ENCODE data around the gene ATXN1.
A peak's percentile ranks its signal among the peaks of the same experiment; 100 is the strongest.

The ATXN1 gene

DNA sequence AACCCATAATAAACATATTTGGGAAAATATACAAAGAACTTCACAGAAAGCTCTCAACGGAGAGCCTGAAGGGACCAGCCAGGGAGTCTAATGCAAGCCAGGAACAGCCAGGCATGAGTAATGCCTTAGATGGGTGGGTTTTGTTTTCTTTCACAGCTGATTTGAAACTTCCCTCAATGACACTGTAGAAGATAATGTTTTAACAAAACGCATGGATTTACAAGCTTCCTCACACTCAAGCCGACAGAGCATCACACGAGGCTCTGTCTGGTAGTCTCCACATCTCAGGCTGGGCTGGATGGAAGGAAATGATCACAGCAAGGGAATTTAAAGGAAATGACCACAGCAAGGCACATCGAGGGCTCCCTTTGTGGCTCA, 409.0 kb downstream of the ATXN1 start:
- peaks cover 7% of the 10 kb centered on the region for H3K4me1 Mint-ChIP-seq
- H3K27me3 Mint-ChIP-seq = no peaks in the 10 kb centered on the region
- no peak overlapping the region for H3K4me3 Mint-ChIP-seq
- no peak for DNase-seq
- no peak for ATAC-seq
- H3K9me3 Mint-ChIP-seq = no peaks in the 10 kb centered on the region
- H3K27ac Mint-ChIP-seq = no peak overlapping the region
- H3K36me3 Mint-ChIP-seq (ENCODE audit: low read depth) = no peaks in the 10 kb centered on the region

GRCh38 chr6:16349544-16349943, 411.7 kb downstream of the ATXN1 start:
- H3K36me3 Mint-ChIP-seq (ENCODE audit: low read depth) = no peaks in the 10 kb centered on the region
- H3K27me3 Mint-ChIP-seq = no peaks in the 10 kb centered on the region
- no peak overlapping the region for H3K27ac Mint-ChIP-seq
- no peaks in the 10 kb centered on the region for H3K4me1 Mint-ChIP-seq
- no peak for ATAC-seq
- DNase-seq = no peak
- no peak overlapping the region for H3K4me3 Mint-ChIP-seq
- H3K9me3 Mint-ChIP-seq = no peaks in the 10 kb centered on the region

DNA sequence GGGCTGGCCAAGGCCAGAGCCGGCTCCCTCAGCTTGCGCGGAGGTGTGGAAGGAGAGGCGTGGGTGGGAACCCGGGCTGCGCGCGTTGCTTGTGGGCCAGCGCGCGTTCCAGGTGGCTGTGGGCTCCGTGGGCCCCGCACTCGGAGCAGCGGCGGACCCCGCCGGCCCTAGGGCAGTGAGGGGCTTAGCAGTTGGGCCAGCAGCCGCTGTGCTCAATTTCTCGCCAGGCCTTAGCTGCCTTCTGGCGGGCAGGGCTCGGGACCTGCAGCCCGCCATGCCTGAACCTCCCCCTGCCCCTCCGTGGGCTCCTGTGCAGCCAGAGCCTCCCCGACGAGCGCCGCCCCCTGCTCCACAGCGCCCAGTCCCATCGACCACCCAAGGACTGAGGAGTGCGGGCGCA, 414.4 kb downstream of the ATXN1 start:
- no peak for DNase-seq
- no peak overlapping the region for H3K4me3 Mint-ChIP-seq
- H3K36me3 Mint-ChIP-seq (ENCODE audit: low read depth) = peaks cover 3% of the 10 kb centered on the region
- H3K27me3 Mint-ChIP-seq = no peaks in the 10 kb centered on the region
- H3K27ac Mint-ChIP-seq = no peak overlapping the region
- H3K9me3 Mint-ChIP-seq = peaks cover 4% of the 10 kb centered on the region
- peaks cover 7% of the 10 kb centered on the region for H3K4me1 Mint-ChIP-seq
- ATAC-seq = no peak

DNA sequence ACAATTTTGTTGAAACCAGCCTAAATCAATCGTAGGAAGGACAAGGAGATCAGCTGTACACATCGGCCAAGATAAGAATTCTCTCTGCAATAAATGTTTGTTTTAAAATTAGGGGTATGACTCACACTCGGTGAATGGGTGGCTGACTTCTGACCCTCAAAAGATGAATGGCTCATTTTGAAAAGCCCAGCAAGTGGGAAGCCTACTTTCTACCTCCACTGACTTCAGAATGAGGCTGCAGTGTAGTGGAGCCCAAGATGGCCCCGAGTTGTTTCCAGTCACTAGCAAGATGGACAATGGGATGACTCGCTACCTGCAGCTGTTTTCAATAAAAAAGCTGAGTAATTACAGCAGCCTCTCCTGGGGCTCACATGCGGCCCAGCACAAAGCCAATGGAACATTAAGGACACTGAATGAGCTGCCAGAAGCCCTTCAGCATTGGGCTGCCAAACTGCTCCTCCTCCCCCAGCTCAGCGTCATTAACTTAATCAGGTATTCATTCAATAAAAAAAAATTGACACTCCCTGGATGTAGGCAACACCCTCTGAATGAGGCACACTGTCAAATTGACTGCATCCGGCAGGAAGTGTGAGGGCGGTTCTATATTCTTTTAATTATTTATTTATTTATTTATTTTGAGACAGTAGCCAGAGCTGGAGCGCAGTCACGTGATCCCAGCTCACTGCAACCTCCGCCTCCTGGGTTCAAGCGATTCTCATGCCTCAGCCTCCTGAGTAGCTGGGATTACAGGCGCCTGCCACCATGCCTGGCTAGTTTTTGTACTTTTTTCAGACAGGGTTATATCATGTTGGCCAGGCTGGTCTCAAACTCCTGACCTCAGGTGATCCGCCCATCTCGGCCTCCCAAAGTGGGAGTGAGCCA, 415.6 kb downstream of the ATXN1 start:
- peaks cover 4% of the 10 kb centered on the region for H3K9me3 Mint-ChIP-seq
- no peak overlapping the region for H3K27ac Mint-ChIP-seq
- ATAC-seq = no peak
- DNase-seq = no peak
- no peak overlapping the region for H3K4me3 Mint-ChIP-seq
- peaks cover 3% of the 10 kb centered on the region for H3K36me3 Mint-ChIP-seq (ENCODE audit: low read depth)
- H3K27me3 Mint-ChIP-seq = no peaks in the 10 kb centered on the region
- H3K4me1 Mint-ChIP-seq = peaks cover 7% of the 10 kb centered on the region

DNA sequence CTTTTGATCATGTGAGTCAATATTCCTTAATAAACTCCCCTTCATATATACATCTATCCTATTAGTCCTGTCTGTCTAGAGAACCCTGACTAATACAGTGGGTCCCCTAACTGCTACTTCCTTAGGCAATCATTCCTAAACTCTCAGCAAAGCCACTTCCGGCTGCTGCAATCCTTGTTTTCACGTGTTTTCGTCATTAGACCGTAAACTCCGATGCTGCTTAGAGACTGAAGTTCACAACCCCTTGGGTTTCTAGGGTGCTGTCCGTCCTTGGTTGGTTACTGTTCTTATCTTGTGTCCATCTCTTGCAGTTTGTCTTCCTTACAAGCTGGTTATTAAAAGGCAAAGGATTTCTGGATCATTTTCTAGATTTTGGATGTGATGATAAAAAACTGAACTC, 416.5 kb downstream of the ATXN1 start:
- no peak overlapping the region for H3K4me3 Mint-ChIP-seq
- H3K4me1 Mint-ChIP-seq = peaks cover 7% of the 10 kb centered on the region
- DNase-seq (no peak), ATAC-seq (no peak)
- H3K9me3 Mint-ChIP-seq = peaks cover 4% of the 10 kb centered on the region
- H3K27ac Mint-ChIP-seq = no peak overlapping the region
- peaks cover 3% of the 10 kb centered on the region for H3K36me3 Mint-ChIP-seq (ENCODE audit: low read depth)
- no peaks in the 10 kb centered on the region for H3K27me3 Mint-ChIP-seq

DNA sequence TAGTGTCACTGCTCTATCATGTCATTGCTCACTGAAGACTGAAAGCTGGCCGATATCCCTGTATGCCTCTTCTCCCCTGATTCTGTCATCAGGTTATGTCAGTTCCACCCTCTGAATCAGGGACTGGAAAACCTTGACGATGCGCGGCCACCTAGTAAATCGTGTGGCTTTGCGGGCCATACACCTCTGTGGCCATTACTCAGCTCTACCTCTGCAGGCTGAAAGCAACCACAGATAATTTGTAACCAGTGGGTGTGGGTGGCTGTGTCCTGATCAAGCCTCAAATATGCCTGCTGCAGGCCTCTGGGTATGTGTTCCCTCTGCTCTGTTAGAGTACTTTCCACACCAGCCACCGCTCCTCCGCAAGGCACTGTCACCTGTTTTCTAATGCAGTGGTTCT, 417.7 kb downstream of the ATXN1 start:
- ATAC-seq = peak; percentile 25

GRCh38 chr6:16339265-16339587, 422.0 kb downstream of the ATXN1 start:
- H3K4me3 Mint-ChIP-seq = no peak overlapping the region
- peaks cover 3% of the 10 kb centered on the region for H3K36me3 Mint-ChIP-seq (ENCODE audit: low read depth)
- DNase-seq = no peak
- H3K4me1 Mint-ChIP-seq = peaks cover 7% of the 10 kb centered on the region
- H3K9me3 Mint-ChIP-seq = peaks cover 4% of the 10 kb centered on the region
- H3K27ac Mint-ChIP-seq = peak overlapping the region; percentile 3
- H3K27me3 Mint-ChIP-seq = no peaks in the 10 kb centered on the region
- ATAC-seq = no peak

More for the DNA sequence above, 417.7 kb downstream of the ATXN1 start:
- Mint-ChIP-seq H3K9me3 (peaks cover 4% of the 10 kb centered on the region), H3K27ac (no peak overlapping the region), H3K4me3 (no peak overlapping the region), H3K36me3 (ENCODE audit: low read depth) (peaks cover 3% of the 10 kb centered on the region), H3K27me3 (no peaks in the 10 kb centered on the region), H3K4me1 (peaks cover 7% of the 10 kb centered on the region)
- no peak for DNase-seq

DNA sequence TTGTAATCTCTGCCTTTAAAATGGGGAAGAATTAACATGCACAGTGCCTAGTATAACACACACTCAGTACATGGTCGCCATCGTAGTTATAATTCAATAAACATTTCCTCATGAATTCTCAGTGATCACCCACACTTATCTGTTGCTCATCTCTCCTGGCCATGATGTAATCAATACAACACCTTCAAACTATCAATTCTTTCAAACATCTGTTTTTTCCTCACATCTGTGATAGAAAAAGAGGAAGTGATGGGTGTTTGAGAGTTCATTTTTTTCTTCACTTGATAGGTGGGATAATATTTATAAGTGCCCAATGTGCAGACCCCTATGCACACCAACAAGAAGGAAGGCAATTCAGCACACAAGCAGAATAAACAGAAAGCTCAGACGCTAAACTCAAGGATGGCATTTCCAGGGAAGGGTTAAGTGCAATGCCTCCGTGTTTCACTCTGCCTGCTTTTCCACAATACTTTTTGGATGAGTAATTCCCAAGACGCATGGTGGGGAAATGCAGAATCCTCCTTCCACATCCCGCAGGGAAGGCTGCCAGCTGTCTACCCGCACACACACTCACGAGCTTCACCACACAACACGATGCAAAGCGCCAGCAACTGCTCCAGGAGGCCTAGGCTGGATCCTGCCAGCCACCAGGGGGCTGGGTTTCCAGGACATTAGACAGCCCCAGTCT, 422.5 kb downstream of the ATXN1 start:
- Mint-ChIP-seq H3K9me3 (peaks cover 4% of the 10 kb centered on the region), H3K4me3 (no peak overlapping the region), H3K27ac (peak overlapping the region; percentile 3), H3K4me1 (peaks cover 7% of the 10 kb centered on the region), H3K27me3 (no peaks in the 10 kb centered on the region), H3K36me3 (ENCODE audit: low read depth) (peaks cover 3% of the 10 kb centered on the region)
- ATAC-seq (no peak), DNase-seq (no peak)

DNA sequence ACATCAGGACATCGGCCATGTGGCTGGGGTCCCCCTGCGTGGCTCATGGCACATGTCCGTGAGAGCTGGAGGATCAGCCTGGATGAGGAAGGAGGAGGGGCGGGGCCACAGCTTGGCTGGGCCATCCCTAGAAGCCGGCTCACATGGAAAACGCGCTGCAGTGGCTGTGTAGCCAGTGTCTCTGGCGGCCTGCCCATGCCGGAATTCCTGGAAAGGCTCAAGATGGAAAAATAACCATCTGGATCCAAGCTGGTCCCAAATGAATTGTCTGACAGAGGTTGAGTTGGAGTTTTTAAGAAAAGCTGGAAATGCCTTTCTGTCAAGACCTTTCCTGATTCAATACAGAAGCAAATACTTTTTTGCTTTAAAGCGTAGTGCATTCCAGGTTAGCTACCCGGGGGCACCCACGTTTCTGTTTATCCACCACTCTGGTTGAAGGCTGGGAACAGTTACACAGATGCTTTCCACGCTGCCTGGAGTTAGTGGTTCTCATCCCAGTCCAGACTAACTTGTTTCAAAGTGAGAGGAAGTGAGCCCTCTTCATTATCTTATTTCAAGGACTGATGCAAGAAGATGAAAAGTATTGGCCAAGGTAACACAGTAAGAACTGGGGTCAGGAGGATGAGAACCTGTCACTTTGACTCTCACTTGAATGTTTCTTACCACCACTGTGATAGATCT, 423.8 kb downstream of the ATXN1 start:
- Mint-ChIP-seq H3K9me3 (peaks cover under 1% of the 10 kb centered on the region), H3K36me3 (ENCODE audit: low read depth) (no peaks in the 10 kb centered on the region), H3K4me1 (peaks cover 2% of the 10 kb centered on the region), H3K27ac (no peak overlapping the region), H3K4me3 (no peak overlapping the region), H3K27me3 (no peaks in the 10 kb centered on the region)
- DNase-seq (no peak), ATAC-seq (no peak)

- no peak for DNase-seq
- H3K36me3 Mint-ChIP-seq (ENCODE audit: low read depth) = no peaks in the 10 kb centered on the region
These were observed 424.4 kb downstream of the ATXN1 start for GRCh38 chr6:16336911-16337294.

GRCh38 chr6:16336056-16336818, 425.0 kb downstream of the ATXN1 start:
- no peak overlapping the region for H3K4me3 Mint-ChIP-seq
- no peak overlapping the region for H3K27ac Mint-ChIP-seq
- no peaks in the 10 kb centered on the region for H3K36me3 Mint-ChIP-seq (ENCODE audit: low read depth)
- H3K27me3 Mint-ChIP-seq = no peaks in the 10 kb centered on the region
- no peak for ATAC-seq
- DNase-seq = no peak
- H3K9me3 Mint-ChIP-seq = no peaks in the 10 kb centered on the region
- no peaks in the 10 kb centered on the region for H3K4me1 Mint-ChIP-seq

More at GRCh38 chr6:16336911-16337294, 424.4 kb downstream of the ATXN1 start:
- no peak overlapping the region for H3K4me3 Mint-ChIP-seq
- H3K27me3 Mint-ChIP-seq = no peaks in the 10 kb centered on the region
- H3K9me3 Mint-ChIP-seq = no peaks in the 10 kb centered on the region
- ATAC-seq = no peak
- H3K27ac Mint-ChIP-seq = no peak overlapping the region
- no peaks in the 10 kb centered on the region for H3K4me1 Mint-ChIP-seq

GRCh38 chr6:16335176-16335575, 426.1 kb downstream of the ATXN1 start:
- ATAC-seq (no peak), DNase-seq (no peak)
- Mint-ChIP-seq H3K27me3 (no peaks in the 10 kb centered on the region), H3K27ac (no peak overlapping the region), H3K36me3 (ENCODE audit: low read depth) (no peaks in the 10 kb centered on the region), H3K4me1 (no peaks in the 10 kb centered on the region), H3K9me3 (no peaks in the 10 kb centered on the region), H3K4me3 (no peak overlapping the region)

DNA sequence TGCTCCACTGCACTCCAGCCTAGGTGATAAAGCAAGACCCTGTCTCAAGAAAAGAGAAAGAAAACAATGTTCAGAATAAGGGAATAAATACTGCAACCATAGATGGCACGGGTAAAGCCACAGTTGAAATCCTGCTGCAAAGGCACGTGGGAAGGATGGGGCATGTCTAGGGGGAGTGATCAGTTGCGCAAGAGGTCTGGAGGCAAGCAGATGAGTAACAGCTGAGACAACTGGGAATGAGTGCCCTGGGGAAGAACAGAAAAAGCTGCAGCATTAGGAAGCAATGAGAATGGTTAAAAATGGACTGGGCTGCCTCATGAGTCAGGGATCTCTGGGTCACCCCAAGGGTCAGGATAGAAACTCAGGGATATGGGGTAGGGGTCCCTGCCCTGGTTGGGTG, 426.6 kb downstream of the ATXN1 start:
- Mint-ChIP-seq H3K4me3 (no peak overlapping the region), H3K4me1 (no peaks in the 10 kb centered on the region), H3K27ac (no peak overlapping the region), H3K36me3 (ENCODE audit: low read depth) (no peaks in the 10 kb centered on the region), H3K9me3 (no peaks in the 10 kb centered on the region), H3K27me3 (no peaks in the 10 kb centered on the region)
- no peak for DNase-seq
- ATAC-seq = no peak

GRCh38 chr6:16333580-16333979, 427.7 kb downstream of the ATXN1 start:
- Mint-ChIP-seq H3K4me3 (no peak overlapping the region), H3K9me3 (no peaks in the 10 kb centered on the region), H3K36me3 (ENCODE audit: low read depth) (no peaks in the 10 kb centered on the region), H3K27me3 (no peaks in the 10 kb centered on the region), H3K27ac (no peak overlapping the region), H3K4me1 (no peaks in the 10 kb centered on the region)
- DNase-seq = no peak
- no peak for ATAC-seq
